GM23338 (cell line): ENCODE data around the gene DYNLL2.
A peak's percentile ranks its signal among the peaks of the same experiment; 100 is the strongest.

Source experiments
- CTCF ChIP-seq, 2 experiments: fragments of 200-600 bp in 1 of 2; sonication (generic) in 1 of 2; conservative IDR thresholded peaks; 2 replicates each; pipeline versions ENCODE4 v1.5.1 to v1.6.1; 2016 to 2017; ENCODE audit warnings: antibody characterized with exemption in 2 of 2, low read depth in 2 of 2, mild to moderate bottlenecking in 2 of 2, moderate library complexity in 1 of 2
- EZH2 ChIP-seq: fragments of 200-600 bp; sonication (generic); IDR thresholded peaks from one replicate; pipeline ENCODE4 v1.8.0; 2017; ENCODE audit warnings: antibody characterized with exemption, mild to moderate bottlenecking, low read depth; ENCODE audit not compliant: unreplicated experiment
- JUNB ChIP-seq: IDR thresholded peaks from one replicate; pipeline ENCODE4 v1.6.1; 2016; ENCODE audit warnings: antibody characterized with exemption; ENCODE audit not compliant: unreplicated experiment
- POLR2AphosphoS5 ChIP-seq: IDR thresholded peaks from 2 replicates; pipeline ENCODE4 v1.6.1; 2016; ENCODE audit warnings: antibody characterized with exemption, low read depth
- TF ChIP-seq, protein P1 (sequence below): IDR thresholded peaks from one replicate; pipeline ENCODE4 v1.6.1; 2018; ENCODE audit warnings: antibody characterized with exemption; ENCODE audit not compliant: unreplicated experiment

GRCh38 chr17:58085039-58085715, 2.0 kb downstream of the DYNLL2 start:
- TF ChIP-seq JUNB (no peak), POLR2AphosphoS5 (peak; percentile 35; the same call in 1 of the 2 replicates), CTCF (conservative IDR thresholded peaks at IDR 0.05; ENCODE audit: low read depth in 2 of 2) (peak in 1 of 2 experiments; percentile 15; a peak in 1 of 4 replicates), EZH2 (no peak)
- TF ChIP-seq, protein P1, sequence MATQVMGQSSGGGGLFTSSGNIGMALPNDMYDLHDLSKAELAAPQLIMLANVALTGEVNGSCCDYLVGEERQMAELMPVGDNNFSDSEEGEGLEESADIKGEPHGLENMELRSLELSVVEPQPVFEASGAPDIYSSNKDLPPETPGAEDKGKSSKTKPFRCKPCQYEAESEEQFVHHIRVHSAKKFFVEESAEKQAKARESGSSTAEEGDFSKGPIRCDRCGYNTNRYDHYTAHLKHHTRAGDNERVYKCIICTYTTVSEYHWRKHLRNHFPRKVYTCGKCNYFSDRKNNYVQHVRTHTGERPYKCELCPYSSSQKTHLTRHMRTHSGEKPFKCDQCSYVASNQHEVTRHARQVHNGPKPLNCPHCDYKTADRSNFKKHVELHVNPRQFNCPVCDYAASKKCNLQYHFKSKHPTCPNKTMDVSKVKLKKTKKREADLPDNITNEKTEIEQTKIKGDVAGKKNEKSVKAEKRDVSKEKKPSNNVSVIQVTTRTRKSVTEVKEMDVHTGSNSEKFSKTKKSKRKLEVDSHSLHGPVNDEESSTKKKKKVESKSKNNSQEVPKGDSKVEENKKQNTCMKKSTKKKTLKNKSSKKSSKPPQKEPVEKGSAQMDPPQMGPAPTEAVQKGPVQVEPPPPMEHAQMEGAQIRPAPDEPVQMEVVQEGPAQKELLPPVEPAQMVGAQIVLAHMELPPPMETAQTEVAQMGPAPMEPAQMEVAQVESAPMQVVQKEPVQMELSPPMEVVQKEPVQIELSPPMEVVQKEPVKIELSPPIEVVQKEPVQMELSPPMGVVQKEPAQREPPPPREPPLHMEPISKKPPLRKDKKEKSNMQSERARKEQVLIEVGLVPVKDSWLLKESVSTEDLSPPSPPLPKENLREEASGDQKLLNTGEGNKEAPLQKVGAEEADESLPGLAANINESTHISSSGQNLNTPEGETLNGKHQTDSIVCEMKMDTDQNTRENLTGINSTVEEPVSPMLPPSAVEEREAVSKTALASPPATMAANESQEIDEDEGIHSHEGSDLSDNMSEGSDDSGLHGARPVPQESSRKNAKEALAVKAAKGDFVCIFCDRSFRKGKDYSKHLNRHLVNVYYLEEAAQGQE: no peak
